ENCODE data around the gene INPP5D.

The INPP5D gene

GRCh38 chr2:233112776-233113452 is 52.8 kb downstream of the INPP5D start:
- Histone ChIP-seq H3K36me3 (ENCODE audit: insufficient read depth, low read length) (no peaks in the 10 kb centered on the region; the same call in 1 of the 2 replicates), H3K4me2 (ENCODE audit: low read length) (no peak overlapping the region), H3K4me3 (ENCODE audit: low read depth, low read length, poor library complexity, severe bottlenecking) (no peak overlapping the region), H3K79me2 (ENCODE audit: insufficient read depth, low read length) (no peaks in the 10 kb centered on the region), H2AFZ (ENCODE audit: low read length) (no peak overlapping the region), H3K9me2 (ENCODE audit: low read depth, low read length) (no peaks in the 10 kb centered on the region), H3K9me3 (ENCODE audit: low read length) (no peaks in the 10 kb centered on the region), H3K27me3 (ENCODE audit: insufficient read depth, low read length) (no peaks in the 10 kb centered on the region), H3F3A (ENCODE audit: insufficient read depth, low read length) (no peaks in the 10 kb centered on the region), H3K9ac (ENCODE audit: low read length) (no peak overlapping the region), H3K27ac (ENCODE audit: low read depth, low read length, poor library complexity, severe bottlenecking) (no peak overlapping the region), H3K4me1 (ENCODE audit: insufficient read depth, low read length, severe bottlenecking) (peaks cover 15% of the 10 kb centered on the region), H4K20me1 (ENCODE audit: insufficient read depth, low read length) (no peaks in the 10 kb centered on the region)
- TF ChIP-seq EZH2 (IDR thresholded peaks at IDR 0.05; ENCODE audit: borderline replicate concordance, low read length) (no peak), CTCF (IDR thresholded peaks at IDR 0.05; ENCODE audit: low read length) (no peak)

GRCh38 chr2:233114421-233114861 is 54.3 kb downstream of the INPP5D start:
- H3K36me3 ChIP-seq (ENCODE audit: insufficient read depth, low read length), result no peaks in the 10 kb centered on the region; the same call in 1 of the 2 replicates
- H3K27me3 ChIP-seq (ENCODE audit: insufficient read depth, low read length), result no peaks in the 10 kb centered on the region
- H2AFZ ChIP-seq (ENCODE audit: low read length), result no peak overlapping the region
- TF ChIP-seq EZH2 (IDR thresholded peaks at IDR 0.05; ENCODE audit: borderline replicate concordance, low read length), result no peak
- no peak for TF ChIP-seq CTCF (IDR thresholded peaks at IDR 0.05; ENCODE audit: low read length)
- H3F3A ChIP-seq (ENCODE audit: insufficient read depth, low read length), result no peaks in the 10 kb centered on the region
- no peaks in the 10 kb centered on the region for H3K9me2 ChIP-seq (ENCODE audit: low read depth, low read length)
- no peaks in the 10 kb centered on the region for H3K79me2 ChIP-seq (ENCODE audit: insufficient read depth, low read length)
- H3K4me3 ChIP-seq (ENCODE audit: low read depth, low read length, poor library complexity, severe bottlenecking), result no peak overlapping the region
- H4K20me1 ChIP-seq (ENCODE audit: insufficient read depth, low read length), result no peaks in the 10 kb centered on the region
- H3K4me1 ChIP-seq (ENCODE audit: insufficient read depth, low read length, severe bottlenecking), result peaks cover 10% of the 10 kb centered on the region
- H3K9me3 ChIP-seq (ENCODE audit: low read length), result no peaks in the 10 kb centered on the region
- H3K4me2 ChIP-seq (ENCODE audit: low read length), result no peak overlapping the region
- no peak overlapping the region for H3K9ac ChIP-seq (ENCODE audit: low read length)
- no peak overlapping the region for H3K27ac ChIP-seq (ENCODE audit: low read depth, low read length, poor library complexity, severe bottlenecking)

GRCh38 chr2:233115121-233115520 is 55.0 kb downstream of the INPP5D start:
- H3K4me3 ChIP-seq (ENCODE audit: low read depth, low read length, poor library complexity, severe bottlenecking), result no peak overlapping the region
- no peaks in the 10 kb centered on the region for H3K79me2 ChIP-seq (ENCODE audit: insufficient read depth, low read length)
- H3K27ac ChIP-seq (ENCODE audit: low read depth, low read length, poor library complexity, severe bottlenecking), result no peak overlapping the region
- no peaks in the 10 kb centered on the region; the same call in 1 of the 2 replicates for H3K36me3 ChIP-seq (ENCODE audit: insufficient read depth, low read length)
- no peaks in the 10 kb centered on the region for H3K27me3 ChIP-seq (ENCODE audit: insufficient read depth, low read length)
- no peak overlapping the region for H2AFZ ChIP-seq (ENCODE audit: low read length)
- no peak overlapping the region for H3K4me2 ChIP-seq (ENCODE audit: low read length)
- no peaks in the 10 kb centered on the region for H3F3A ChIP-seq (ENCODE audit: insufficient read depth, low read length)
- no peak overlapping the region for H3K9ac ChIP-seq (ENCODE audit: low read length)
- H3K9me2 ChIP-seq (ENCODE audit: low read depth, low read length), result no peaks in the 10 kb centered on the region
- TF ChIP-seq EZH2 (IDR thresholded peaks at IDR 0.05; ENCODE audit: borderline replicate concordance, low read length) (no peak), CTCF (IDR thresholded peaks at IDR 0.05; ENCODE audit: low read length) (no peak)
- peaks cover 10% of the 10 kb centered on the region for H3K4me1 ChIP-seq (ENCODE audit: insufficient read depth, low read length, severe bottlenecking)
- no peaks in the 10 kb centered on the region for H4K20me1 ChIP-seq (ENCODE audit: insufficient read depth, low read length)
- no peaks in the 10 kb centered on the region for H3K9me3 ChIP-seq (ENCODE audit: low read length)

Measured in OCI-LY1 (cell line).